Loucy (cell line): ENCODE data around the gene SART3.

ENCODE experiments used
- CTCF ChIP-seq: fragments of 200-600 bp; sonication (generic); conservative IDR thresholded peaks from 2 replicates; pipeline ENCODE4 v1.5.1; 2014; ENCODE audit warnings: mild to moderate bottlenecking, antibody characterized with exemption, low read length
- EZH2phosphoT487 ChIP-seq: fragments of 200-600 bp; IDR thresholded peaks from 2 replicates; pipeline ENCODE4 v1.6.1; 2018; ENCODE audit warnings: antibody characterized with exemption, mild to moderate bottlenecking, moderate library complexity, borderline replicate concordance

DNA sequence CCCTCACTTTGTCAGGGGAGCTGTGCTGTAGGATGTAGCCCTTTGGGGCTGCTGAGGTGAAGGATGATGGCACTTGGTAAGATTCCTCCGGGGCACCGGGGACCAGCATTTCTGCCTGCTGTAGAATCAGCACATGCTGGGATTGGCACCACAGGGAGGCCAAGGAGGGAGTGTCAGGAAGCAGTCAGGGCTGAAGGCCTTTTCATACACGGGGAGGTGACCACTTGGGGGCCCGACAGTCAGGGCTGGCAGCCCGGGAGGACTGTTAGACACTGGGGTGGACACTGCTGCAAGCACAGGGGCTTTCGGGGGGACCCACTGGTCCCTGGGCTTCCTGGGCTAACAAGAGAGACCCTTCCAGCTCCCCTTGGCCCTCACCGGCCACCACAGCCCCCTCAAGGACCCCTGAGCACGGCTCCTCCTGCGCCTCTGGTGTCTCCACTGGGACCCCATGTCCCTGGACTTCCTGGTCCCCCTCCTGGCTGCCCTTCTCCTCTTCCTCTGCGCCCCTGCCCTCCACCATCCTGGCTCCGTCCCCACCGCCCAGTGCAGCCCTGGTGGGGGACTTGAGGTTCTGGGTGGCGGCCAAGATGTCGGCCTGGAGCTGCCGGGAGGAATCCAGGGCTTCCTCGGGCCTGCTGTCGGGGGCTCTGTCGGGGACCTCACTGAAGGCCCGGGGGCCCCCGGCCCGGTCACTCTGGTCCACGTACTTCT lies 30.5 kb upstream of the SART3 start:
- TF ChIP-seq CTCF (no peak), EZH2phosphoT487 (no peak)
